CD14-positive monocyte (primary cell): Measurements from ENCODE around the gene SERPINA3. TPM values are rescaled to one million over a fixed set of nuclear protein-coding genes. Genes with fewer than 3 reads are reported as not detected.

Source experiments
- DNase-seq, 3 donors: peaks; one replicate each; pipeline ENCODE4 v3.0.0-alpha.2; 2011 to 2022
- H2AFZ ChIP-seq: 2 replicates; pipeline ENCODE4 v1.6.0; 2012; ENCODE audit warnings: mild to moderate bottlenecking, low read depth, low read length, inconsistent platforms; ENCODE audit not compliant: insufficient read depth, poor library complexity, severe bottlenecking
- H3K27ac ChIP-seq, 2 donors: 1 replicate in 1 of 2; 2 replicates in 1 of 2; pipeline ENCODE4 v1.5.1; 2012 to 2013; ENCODE audit warnings: low read length in 2 of 2, control low read depth in 1 of 2, inconsistent platforms in 1 of 2, low read depth in 1 of 2, mild to moderate bottlenecking in 1 of 2
- H3K27me3 ChIP-seq, 2 donors: one replicate each; pipeline versions ENCODE4 v1.6.0 to v1.6.1; 2011 to 2013; ENCODE audit warnings: low read length in 2 of 2; ENCODE audit not compliant: control insufficient read depth in 2 of 2, insufficient read depth in 2 of 2
- H3K36me3 ChIP-seq, 2 donors: replicated peaks in 1 of 2; 1 replicate in 1 of 2; 2 replicates in 1 of 2; pipeline versions ENCODE4 v1.5.1 to v1.6.1; 2012 to 2013; ENCODE audit warnings: low read length in 2 of 2, control low read depth in 1 of 2, inconsistent platforms in 1 of 2, mild to moderate bottlenecking in 1 of 2; ENCODE audit not compliant: insufficient read depth in 2 of 2, control insufficient read depth in 1 of 2
- H3K4me1 ChIP-seq, 2 donors: 1 replicate in 1 of 2; 2 replicates in 1 of 2; pipeline versions ENCODE4 v1.5.1 to v1.6.1; 2012 to 2013; ENCODE audit warnings: low read length in 2 of 2, control low read depth in 1 of 2, inconsistent platforms in 1 of 2, mild to moderate bottlenecking in 1 of 2, moderate library complexity in 1 of 2; ENCODE audit not compliant: insufficient read depth in 2 of 2, control insufficient read depth in 1 of 2
- H3K4me2 ChIP-seq: replicated peaks from 2 replicates; pipeline ENCODE3; 2012; ENCODE audit warnings: low read length, moderate library complexity, mild to moderate bottlenecking; ENCODE audit not compliant: poor library complexity, severe bottlenecking; ENCODE audit errors: extremely low read depth
- H3K4me3 ChIP-seq, 3 experiments: fragments of 200-600 bp in 1 of 3; sonication (generic) in 1 of 3; replicated peaks in 1 of 3; 1 replicate in 2 of 3; 2 replicates in 1 of 3; pipeline ENCODE4 v1.5.1; 2011 to 2013; ENCODE audit warnings: low read length in 3 of 3, mild to moderate bottlenecking in 3 of 3, control low read depth in 2 of 3, low read depth in 2 of 3, inconsistent platforms in 1 of 3, moderate library complexity in 1 of 3
- H3K79me2 ChIP-seq: 2 replicates; pipeline ENCODE4 v1.6.0; 2012; ENCODE audit warnings: mild to moderate bottlenecking, control low read depth, inconsistent platforms, low read length, moderate library complexity; ENCODE audit not compliant: insufficient read depth
- H3K9ac ChIP-seq: 2 replicates; pipeline ENCODE4 v1.6.0; 2017; ENCODE audit warnings: low read length, mild to moderate bottlenecking; ENCODE audit not compliant: insufficient read depth, poor library complexity, severe bottlenecking
- H3K9me3 ChIP-seq, 2 donors: replicated peaks in 1 of 2; 1 replicate in 1 of 2; 2 replicates in 1 of 2; pipeline versions ENCODE4 v1.5.1 to v1.6.1; 2012 to 2013; ENCODE audit warnings: low read length in 2 of 2, control low read depth in 1 of 2; ENCODE audit not compliant: control insufficient read depth in 1 of 2, insufficient read depth in 1 of 2
- H4K20me1 ChIP-seq: 2 replicates; pipeline ENCODE4 v1.6.0; 2012; ENCODE audit warnings: mild to moderate bottlenecking, low read length, control low read depth, moderate library complexity; ENCODE audit not compliant: insufficient read depth
- H3K27ac Mint-ChIP-seq, 7 donors: one replicate each; pipeline ENCODE4 v1.8.0; 2020; ENCODE audit warnings: mild to moderate bottlenecking in 7 of 7, mixed read lengths in 7 of 7, moderate library complexity in 6 of 7, inconsistent platforms in 2 of 7
- H3K27me3 Mint-ChIP-seq, 3 donors: one replicate each; pipeline ENCODE4 v1.8.0; 2021 to 2022; ENCODE audit warnings: low read depth in 3 of 3, mild to moderate bottlenecking in 3 of 3, mixed read lengths in 3 of 3, moderate library complexity in 3 of 3, inconsistent platforms in 1 of 3
- H3K36me3 Mint-ChIP-seq, 2 donors: one replicate each; pipeline ENCODE4 v1.8.0; 2020; ENCODE audit warnings: mixed read lengths in 2 of 2, inconsistent platforms in 1 of 2, mild to moderate bottlenecking in 1 of 2
- H3K4me1 Mint-ChIP-seq: one replicate; pipeline ENCODE4 v1.8.0; 2020; ENCODE audit warnings: mild to moderate bottlenecking, mixed read lengths
- H3K4me3 Mint-ChIP-seq, 2 donors: one replicate each; pipeline ENCODE4 v1.8.0; 2020; ENCODE audit warnings: mild to moderate bottlenecking in 2 of 2, mixed read lengths in 2 of 2, moderate library complexity in 1 of 2
- H3K9me3 Mint-ChIP-seq, 7 donors: one replicate each; pipeline ENCODE4 v1.8.0; 2020 to 2022; ENCODE audit warnings: mixed read lengths in 7 of 7, mild to moderate bottlenecking in 6 of 7, moderate library complexity in 6 of 7, inconsistent platforms in 2 of 7
- WGBS: methylation state at CpG from one replicate; pipeline ENCODE4 v1.1.5; 2013; ENCODE audit warnings: missing lambda C conversion rate; ENCODE audit not compliant: insufficient coverage; 5-methylcytosine and 5-hydroxymethylcytosine counted together
- intact Hi-C, 2 donors: fragments of 100-400 bp; cut with micrococcal nuclease; formaldehyde crosslinking; loops; one replicate each; pipeline versions ENCODE4 v1.15.0 to v1.15.1; 2023
- polyA plus RNA-seq, 3 donors: library from polyadenylated mRNA; depleted of rRNA in 1 of 3; unstranded in 2 of 3; stranded (reverse) in 1 of 3; fragments of 300-500 nt in 2 of 3; fragments of >200 nt in 1 of 3; fragmentation: Illumina TruSeq in 2 of 3; gene quantifications; 1 replicate in 2 of 3; 2 replicates in 1 of 3; pipeline ENCODE4 v1.2.3, GENCODE V29; 2012 to 2021
- TF ChIP-seq, protein P1 (sequence below): fragments of 200-600 bp; IDR thresholded peaks from one replicate; pipeline ENCODE4 v1.8.0; 2022; ENCODE audit warnings: antibody characterized with exemption, mild to moderate bottlenecking

Gene SERPINA3
- polyA plus RNA-seq, 3 donors: not detected

GRCh38 chr14:94570440-94570839, 41.8 kb upstream of the SERPINA3 start:
- Mint-ChIP-seq H3K27me3 (peaks cover 0 to 7% (median 6%) of the 10 kb centered on the region in 3 donors), H3K4me3 (no peak overlapping the region), H3K36me3 (no peaks in the 10 kb centered on the region), H3K27ac (no peak overlapping the region), H3K9me3 (peaks cover 0 to 11% (median 2%) of the 10 kb centered on the region in 7 donors), H3K4me1 (no peaks in the 10 kb centered on the region)
- TF ChIP-seq, protein P1, sequence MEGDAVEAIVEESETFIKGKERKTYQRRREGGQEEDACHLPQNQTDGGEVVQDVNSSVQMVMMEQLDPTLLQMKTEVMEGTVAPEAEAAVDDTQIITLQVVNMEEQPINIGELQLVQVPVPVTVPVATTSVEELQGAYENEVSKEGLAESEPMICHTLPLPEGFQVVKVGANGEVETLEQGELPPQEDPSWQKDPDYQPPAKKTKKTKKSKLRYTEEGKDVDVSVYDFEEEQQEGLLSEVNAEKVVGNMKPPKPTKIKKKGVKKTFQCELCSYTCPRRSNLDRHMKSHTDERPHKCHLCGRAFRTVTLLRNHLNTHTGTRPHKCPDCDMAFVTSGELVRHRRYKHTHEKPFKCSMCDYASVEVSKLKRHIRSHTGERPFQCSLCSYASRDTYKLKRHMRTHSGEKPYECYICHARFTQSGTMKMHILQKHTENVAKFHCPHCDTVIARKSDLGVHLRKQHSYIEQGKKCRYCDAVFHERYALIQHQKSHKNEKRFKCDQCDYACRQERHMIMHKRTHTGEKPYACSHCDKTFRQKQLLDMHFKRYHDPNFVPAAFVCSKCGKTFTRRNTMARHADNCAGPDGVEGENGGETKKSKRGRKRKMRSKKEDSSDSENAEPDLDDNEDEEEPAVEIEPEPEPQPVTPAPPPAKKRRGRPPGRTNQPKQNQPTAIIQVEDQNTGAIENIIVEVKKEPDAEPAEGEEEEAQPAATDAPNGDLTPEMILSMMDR: no peak
- H3K79me2 ChIP-seq: no peaks in the 10 kb centered on the region
- no peak overlapping the region for H3K9ac ChIP-seq
- H3K4me1 ChIP-seq: no peaks in the 10 kb centered on the region
- H3K4me2 ChIP-seq: no peak overlapping the region
- H3K36me3 ChIP-seq: no peaks in the 10 kb centered on the region
- no peak for DNase-seq
- H3K9me3 ChIP-seq: no peaks in the 10 kb centered on the region
- H3K27ac ChIP-seq: no peak overlapping the region
- intact Hi-C loops: no loop called here
- H3K27me3 ChIP-seq: no peaks in the 10 kb centered on the region
- WGBS: 98% methylated on average over 5 of the region's 9 CpGs
- no peak overlapping the region for H2AFZ ChIP-seq
- H3K4me3 ChIP-seq: no peak overlapping the region
- H4K20me1 ChIP-seq: no peaks in the 10 kb centered on the region

GRCh38 chr14:94571395-94571794, 40.8 kb upstream of the SERPINA3 start:
- DNase-seq: no peak
- Histone ChIP-seq H3K9ac (no peak overlapping the region), H3K36me3 (no peaks in the 10 kb centered on the region), H3K79me2 (no peaks in the 10 kb centered on the region), H3K27me3 (no peaks in the 10 kb centered on the region), H4K20me1 (no peaks in the 10 kb centered on the region), H3K4me1 (no peaks in the 10 kb centered on the region), H3K9me3 (no peaks in the 10 kb centered on the region), H3K4me3 (no peak overlapping the region), H3K4me2 (no peak overlapping the region), H3K27ac (no peak overlapping the region), H2AFZ (no peak overlapping the region)
- Mint-ChIP-seq H3K27ac (no peak overlapping the region), H3K36me3 (no peaks in the 10 kb centered on the region), H3K4me3 (no peak overlapping the region), H3K4me1 (no peaks in the 10 kb centered on the region), H3K9me3 (peaks cover 0 to 11% (median 2%) of the 10 kb centered on the region in 7 donors), H3K27me3 (peaks cover 0 to 6% (median under 1%) of the 10 kb centered on the region in 3 donors)
- 100% methylated on average over 1 of the region's 7 CpGs for WGBS
- TF ChIP-seq, protein P1: no peak
- intact Hi-C loops: no loop called here
